Kidney capillary endothelial cell (primary cell): ENCODE data around the gene SLC40A1.

Source experiments
- DNase-seq: peaks from one replicate; pipeline ENCODE4 v3.0.0-alpha.2; 2018; ENCODE audit warnings: low spot score

The SLC40A1 gene

GRCh38 chr2:189512879-189513278, 67.7 kb downstream of the SLC40A1 start:
- no peak for DNase-seq

GRCh38 chr2:189511960-189512319, 68.6 kb downstream of the SLC40A1 start:
- DNase-seq, result no peak

GRCh38 chr2:189511210-189511959, 69.2 kb downstream of the SLC40A1 start:
- DNase-seq, result no peak
